ENCODE measurements around the gene EXOC4. TPM values are rescaled to one million over a fixed set of nuclear protein-coding genes. Genes with fewer than 3 reads are reported as not detected.
"Not testable (repeated sequence)": the region's sequence is repeated elsewhere in the genome, so short reads cannot be mapped to it uniquely, and the experiment has no call there.

The EXOC4 gene
- total RNA-seq, 2 donors from 2014 or later = 52.4 to 74.0 TPM

GRCh38 chr7:133770863-133771492 lies 518.1 kb downstream of the EXOC4 start:
- no peak for DNase-seq (ENCODE audit: low spot score in 2 of 2)
- no peak overlapping the region for H3K27ac Mint-ChIP-seq
- no peak for ATAC-seq
- no peaks in the 10 kb centered on the region for H3K9me3 Mint-ChIP-seq
- no peaks in the 10 kb centered on the region for H3K36me3 Mint-ChIP-seq

- no peak for ATAC-seq
- DNase-seq (ENCODE audit: low spot score in 2 of 2) = no peak
- no peaks in the 10 kb centered on the region for H3K36me3 Mint-ChIP-seq
- no peak overlapping the region for H3K27ac Mint-ChIP-seq
- H3K9me3 Mint-ChIP-seq = no peaks in the 10 kb centered on the region
Measured at GRCh38 chr7:133771788-133772419, 519.0 kb downstream of the EXOC4 start.

GRCh38 chr7:133773601-133774000 lies 520.7 kb downstream of the EXOC4 start:
- no peaks in the 10 kb centered on the region for H3K9me3 Mint-ChIP-seq
- H3K36me3 Mint-ChIP-seq = peaks cover 5 to 6% of the 10 kb centered on the region in 2 donors
- no peak overlapping the region for H3K27ac Mint-ChIP-seq
- no peak for ATAC-seq
- no peak for DNase-seq (ENCODE audit: low spot score in 2 of 2)

DNA sequence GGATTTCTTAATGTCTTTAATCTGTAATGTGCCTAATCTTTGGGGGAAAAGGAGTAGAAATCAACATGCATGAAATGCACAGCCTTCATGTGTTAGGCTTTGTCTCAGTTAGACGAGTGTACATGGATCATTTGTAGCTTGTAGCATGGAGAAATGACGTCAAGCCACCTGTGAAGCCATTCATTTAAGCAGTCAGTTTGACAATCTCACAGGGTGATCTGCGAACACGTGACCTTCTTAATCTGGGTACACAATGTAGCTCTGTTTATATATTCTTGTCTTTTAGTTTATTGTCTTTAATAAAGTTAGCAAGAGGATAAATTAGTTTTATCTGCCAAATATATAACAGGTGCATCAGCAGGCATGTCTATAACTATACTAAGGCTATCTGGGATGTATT lies 522.3 kb downstream of the EXOC4 start:
- Mint-ChIP-seq H3K9me3 (peaks cover 0 to 7% of the 10 kb centered on the region in 2 donors), H3K27ac (no peak overlapping the region), H3K36me3 (peaks cover 16 to 19% of the 10 kb centered on the region in 2 donors)
- ATAC-seq (no peak), DNase-seq (ENCODE audit: low spot score in 2 of 2) (no peak)

DNA sequence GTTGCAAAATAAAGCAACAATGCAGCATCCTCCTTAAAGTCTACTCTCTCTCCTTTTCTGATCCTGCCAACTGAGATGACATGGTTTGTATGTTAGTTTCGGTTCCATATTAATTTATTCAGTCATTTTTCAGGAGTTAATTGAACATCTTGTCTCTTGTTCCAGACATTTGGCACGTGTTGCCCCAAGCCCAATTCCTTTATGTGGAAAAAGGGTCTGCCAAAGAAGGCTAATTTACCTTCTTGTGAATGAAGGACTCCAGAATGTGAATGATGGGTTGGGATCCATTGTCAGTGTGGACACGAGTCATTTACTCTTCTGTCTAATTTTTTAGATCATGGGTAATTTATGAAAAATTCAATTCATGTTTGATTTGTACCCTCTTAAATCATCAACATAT lies 523.4 kb downstream of the EXOC4 start:
- Mint-ChIP-seq H3K9me3 (peaks cover 0 to 7% of the 10 kb centered on the region in 2 donors), H3K36me3 (peaks cover 16 to 23% of the 10 kb centered on the region in 2 donors), H3K27ac (no peak overlapping the region)
- DNase-seq (ENCODE audit: low spot score in 2 of 2) (no peak), ATAC-seq (no peak)

GRCh38 chr7:133777701-133778100 lies 524.8 kb downstream of the EXOC4 start:
- Mint-ChIP-seq H3K9me3 (peaks cover 0 to 7% of the 10 kb centered on the region in 2 donors), H3K36me3 (peaks cover 16 to 23% of the 10 kb centered on the region in 2 donors), H3K27ac (no peak overlapping the region)
- ATAC-seq (no peak), DNase-seq (ENCODE audit: low spot score in 2 of 2) (no peak)

DNA sequence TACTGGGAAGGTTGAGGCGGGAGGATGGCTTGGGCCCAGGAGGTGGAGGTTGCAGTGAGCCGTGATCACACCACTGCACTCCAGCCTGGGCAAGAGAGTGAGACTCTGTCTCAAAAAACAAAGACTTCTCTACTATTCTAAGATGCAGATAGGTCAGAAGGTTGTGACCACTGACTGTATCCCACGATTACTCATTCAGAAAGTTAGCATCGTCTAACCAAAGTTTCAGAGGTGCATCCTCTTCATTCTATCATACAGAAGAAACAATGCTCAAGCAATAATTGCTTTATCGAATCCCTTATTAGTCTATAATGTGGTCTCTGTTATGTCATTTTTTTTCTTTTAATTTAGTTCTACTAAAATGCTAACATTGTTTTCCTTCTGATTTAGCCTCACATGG lies 525.6 kb downstream of the EXOC4 start:
- H3K27ac Mint-ChIP-seq = no peak overlapping the region
- peaks cover 0 to 7% of the 10 kb centered on the region in 2 donors for H3K9me3 Mint-ChIP-seq
- ATAC-seq = peak in 1 of 2 donors; percentile 75
- DNase-seq (ENCODE audit: low spot score in 2 of 2) = no peak
- H3K36me3 Mint-ChIP-seq = peaks cover 16 to 23% of the 10 kb centered on the region in 2 donors

- not testable (repeated sequence) for ATAC-seq; H3K9me3 Mint-ChIP-seq; H3K27ac Mint-ChIP-seq; DNase-seq (ENCODE audit: low spot score in 2 of 2)
- H3K36me3 Mint-ChIP-seq = peaks cover 16 to 23% of the 10 kb centered on the region in 2 donors
Measured at GRCh38 chr7:133779538-133779937, 526.7 kb downstream of the EXOC4 start.

- Mint-ChIP-seq H3K27ac (no peak overlapping the region), H3K36me3 (peaks cover 16 to 23% of the 10 kb centered on the region in 2 donors), H3K9me3 (peaks cover 0 to 7% of the 10 kb centered on the region in 2 donors)
- DNase-seq (ENCODE audit: low spot score in 2 of 2) (no peak), ATAC-seq (no peak)
Measured at GRCh38 chr7:133780912-133781311, 528.0 kb downstream of the EXOC4 start.

DNA sequence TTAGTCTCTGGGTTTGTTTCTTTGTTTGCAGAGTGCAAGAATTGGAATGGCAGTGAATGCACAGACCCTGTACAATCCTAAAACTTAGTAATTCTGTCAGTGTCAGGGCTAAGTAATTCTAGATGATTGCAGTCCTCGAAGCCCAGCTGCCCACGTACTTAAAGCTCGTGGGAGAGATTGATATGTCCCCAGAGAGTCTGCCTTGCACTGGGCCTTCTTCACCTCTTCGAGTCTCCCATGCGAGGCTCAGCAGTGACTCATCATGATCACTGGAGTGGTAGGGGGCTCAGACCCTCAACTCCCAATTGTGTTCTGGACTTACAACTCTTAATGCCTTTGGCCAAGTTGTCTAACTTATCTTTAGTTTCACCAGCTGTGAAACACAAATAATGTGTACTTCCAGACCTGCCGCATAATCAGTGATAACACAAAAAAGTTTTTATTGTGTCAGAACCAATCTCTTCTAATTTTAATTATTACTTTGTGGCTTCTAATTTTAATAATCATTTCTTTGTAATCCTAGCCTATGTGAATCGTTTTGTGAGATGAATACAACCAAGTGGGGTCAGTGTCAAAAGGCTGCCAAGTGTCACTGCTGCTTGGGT lies 528.7 kb downstream of the EXOC4 start:
- Mint-ChIP-seq H3K9me3 (peaks cover 0 to 7% of the 10 kb centered on the region in 2 donors), H3K27ac (no peak overlapping the region), H3K36me3 (peaks cover 16 to 23% of the 10 kb centered on the region in 2 donors)
- no peak for ATAC-seq
- DNase-seq (ENCODE audit: low spot score in 2 of 2) = no peak

- Mint-ChIP-seq H3K27ac (no peak overlapping the region), H3K9me3 (peaks cover 0 to 7% of the 10 kb centered on the region in 2 donors), H3K36me3 (peaks cover 16 to 23% of the 10 kb centered on the region in 2 donors)
- ATAC-seq (no peak), DNase-seq (ENCODE audit: low spot score in 2 of 2) (no peak)
Measured at GRCh38 chr7:133782470-133782869, 529.6 kb downstream of the EXOC4 start.

DNA sequence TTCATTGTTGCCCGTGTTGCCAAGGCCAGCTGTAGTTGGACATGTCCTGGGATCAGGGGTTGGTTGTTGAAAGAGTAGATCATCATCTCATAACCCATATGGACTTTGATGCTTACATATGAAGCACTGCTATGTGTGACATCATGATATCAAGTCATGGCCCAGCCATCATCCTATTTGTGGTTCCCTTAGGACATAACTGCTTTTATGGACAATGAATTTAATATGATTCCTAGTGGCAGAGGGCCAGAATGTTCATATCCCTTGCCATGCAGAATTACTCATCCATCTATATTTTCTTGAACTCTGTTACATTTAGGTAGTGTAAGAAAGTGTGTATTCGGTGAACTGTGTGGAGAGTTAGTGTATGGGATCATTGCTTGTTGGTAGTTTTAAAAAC lies 530.4 kb downstream of the EXOC4 start:
- DNase-seq (ENCODE audit: low spot score in 2 of 2) = no peak
- H3K36me3 Mint-ChIP-seq = peaks cover 12 to 17% of the 10 kb centered on the region in 2 donors
- peaks cover 0 to 7% of the 10 kb centered on the region in 2 donors for H3K9me3 Mint-ChIP-seq
- ATAC-seq = no peak
- no peak overlapping the region for H3K27ac Mint-ChIP-seq

- no peak for DNase-seq (ENCODE audit: low spot score in 2 of 2)
- Mint-ChIP-seq H3K9me3 (peaks cover 0 to 4% of the 10 kb centered on the region in 2 donors), H3K27ac (no peak overlapping the region), H3K36me3 (peaks cover 4 to 11% of the 10 kb centered on the region in 2 donors)
- ATAC-seq = no peak
Measured at GRCh38 chr7:133784486-133785001, 531.7 kb downstream of the EXOC4 start.

DNA sequence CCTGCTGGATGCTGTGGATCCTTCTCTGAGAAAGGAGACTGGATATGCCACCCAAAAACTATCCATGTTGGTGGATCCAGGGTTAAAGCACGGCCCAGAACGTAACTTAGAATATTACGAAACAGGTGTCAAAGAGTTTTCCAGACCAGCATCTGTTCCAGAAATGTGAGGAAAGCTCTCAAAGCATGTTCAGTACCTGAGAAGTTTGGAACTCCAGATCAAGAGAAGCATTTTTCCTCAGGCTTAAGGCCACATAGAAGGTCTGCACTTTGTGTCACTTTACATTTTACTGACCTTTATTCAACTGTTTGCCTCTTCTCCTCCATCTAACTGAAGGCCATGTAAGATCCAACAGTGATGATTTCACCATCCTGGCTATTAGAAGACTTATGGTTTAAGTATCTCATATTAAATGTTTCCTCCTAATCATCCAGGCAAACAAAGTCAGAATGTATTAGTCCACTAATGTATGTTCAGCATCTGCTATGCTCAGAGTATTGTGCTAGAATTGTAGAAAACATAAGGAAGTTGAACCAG lies 533.6 kb downstream of the EXOC4 start:
- DNase-seq (ENCODE audit: low spot score in 2 of 2) = no peak
- H3K27ac Mint-ChIP-seq = no peak overlapping the region
- H3K9me3 Mint-ChIP-seq = no peaks in the 10 kb centered on the region
- peaks cover 0 to 4% of the 10 kb centered on the region in 2 donors for H3K36me3 Mint-ChIP-seq
- ATAC-seq = no peak

DNA sequence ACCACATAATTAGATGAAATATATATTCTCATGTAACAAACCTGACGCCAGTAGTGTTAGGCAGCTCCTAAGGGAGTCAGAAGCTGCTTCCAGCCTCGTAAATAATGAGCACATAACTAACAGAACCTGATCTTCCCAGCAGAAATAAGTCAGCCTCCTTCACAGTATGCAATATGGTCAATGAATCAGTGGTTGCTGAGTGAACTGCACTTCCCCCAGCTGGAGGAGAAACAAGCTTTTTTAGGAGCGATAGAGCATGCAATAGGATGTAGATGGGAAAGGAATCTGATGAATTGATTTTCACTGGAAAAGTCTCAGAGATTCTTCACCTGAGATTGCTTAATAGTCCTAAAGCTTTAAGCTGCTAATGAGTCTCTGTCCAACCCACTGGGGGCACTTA lies 537.1 kb downstream of the EXOC4 start:
- H3K27ac Mint-ChIP-seq = no peak overlapping the region
- DNase-seq (ENCODE audit: low spot score in 2 of 2) = no peak
- peaks cover 0 to 4% of the 10 kb centered on the region in 2 donors for H3K36me3 Mint-ChIP-seq
- ATAC-seq = no peak
- no peaks in the 10 kb centered on the region for H3K9me3 Mint-ChIP-seq

DNA sequence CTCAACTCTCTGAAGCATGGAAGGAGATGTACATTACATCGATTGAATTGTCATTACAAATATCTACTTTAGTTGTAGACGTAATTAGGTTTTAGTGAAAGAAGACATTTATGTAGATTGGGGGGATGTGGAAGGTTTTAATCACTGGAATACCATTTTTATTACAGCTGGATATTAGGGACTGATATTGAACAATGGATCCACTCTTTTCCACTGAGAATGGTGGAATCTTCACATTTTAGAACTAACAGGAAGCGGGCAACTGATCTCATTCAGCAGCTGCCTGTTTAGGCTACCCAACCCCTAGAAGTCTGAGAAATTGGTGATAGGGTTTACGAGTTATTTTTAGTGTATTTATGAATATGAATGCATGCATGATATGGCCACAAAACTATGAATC lies 538.0 kb downstream of the EXOC4 start:
- DNase-seq (ENCODE audit: low spot score in 2 of 2) (no peak), ATAC-seq (no peak)
- H3K27ac Mint-ChIP-seq = no peak overlapping the region
- no peaks in the 10 kb centered on the region for H3K9me3 Mint-ChIP-seq
- peaks cover 0 to 4% of the 10 kb centered on the region in 2 donors for H3K36me3 Mint-ChIP-seq

DNA sequence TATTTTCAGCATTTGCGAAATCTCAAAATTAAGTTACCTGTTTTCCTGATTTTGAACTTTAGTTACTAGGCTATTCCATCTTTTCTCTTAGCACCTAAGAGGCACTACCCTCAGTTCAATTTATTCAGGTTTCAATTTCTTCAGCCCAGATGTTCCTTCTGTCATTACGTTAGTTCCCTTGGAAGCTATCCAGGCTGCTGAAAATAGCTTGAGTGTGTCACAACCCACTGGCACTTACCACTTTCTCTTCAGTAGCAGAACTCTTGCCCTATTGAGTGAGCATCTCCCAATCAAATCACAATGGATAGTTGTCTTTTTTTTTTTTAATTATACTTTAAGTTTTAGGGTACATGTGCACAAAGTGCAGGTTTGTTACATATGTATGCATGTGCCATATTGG lies 541.6 kb downstream of the EXOC4 start:
- ATAC-seq (no peak), DNase-seq (ENCODE audit: low spot score in 2 of 2) (no peak)
- H3K36me3 Mint-ChIP-seq = peaks cover 0 to 4% of the 10 kb centered on the region in 2 donors

More for the DNA sequence above, 541.6 kb downstream of the EXOC4 start:
- Mint-ChIP-seq H3K9me3 (no peaks in the 10 kb centered on the region), H3K27ac (no peak overlapping the region)

All from activated naive CD4-positive, alpha-beta T cell treated with anti-CD3 and anti-CD28 coated beads, Interleukin-2, amount 50 U/mL, for 72 hours (primary cell).